ENCODE data around the gene SUMO1.
A peak's percentile ranks its signal among the peaks of the same experiment; 100 is the strongest.

SUMO1 gene

DNA sequence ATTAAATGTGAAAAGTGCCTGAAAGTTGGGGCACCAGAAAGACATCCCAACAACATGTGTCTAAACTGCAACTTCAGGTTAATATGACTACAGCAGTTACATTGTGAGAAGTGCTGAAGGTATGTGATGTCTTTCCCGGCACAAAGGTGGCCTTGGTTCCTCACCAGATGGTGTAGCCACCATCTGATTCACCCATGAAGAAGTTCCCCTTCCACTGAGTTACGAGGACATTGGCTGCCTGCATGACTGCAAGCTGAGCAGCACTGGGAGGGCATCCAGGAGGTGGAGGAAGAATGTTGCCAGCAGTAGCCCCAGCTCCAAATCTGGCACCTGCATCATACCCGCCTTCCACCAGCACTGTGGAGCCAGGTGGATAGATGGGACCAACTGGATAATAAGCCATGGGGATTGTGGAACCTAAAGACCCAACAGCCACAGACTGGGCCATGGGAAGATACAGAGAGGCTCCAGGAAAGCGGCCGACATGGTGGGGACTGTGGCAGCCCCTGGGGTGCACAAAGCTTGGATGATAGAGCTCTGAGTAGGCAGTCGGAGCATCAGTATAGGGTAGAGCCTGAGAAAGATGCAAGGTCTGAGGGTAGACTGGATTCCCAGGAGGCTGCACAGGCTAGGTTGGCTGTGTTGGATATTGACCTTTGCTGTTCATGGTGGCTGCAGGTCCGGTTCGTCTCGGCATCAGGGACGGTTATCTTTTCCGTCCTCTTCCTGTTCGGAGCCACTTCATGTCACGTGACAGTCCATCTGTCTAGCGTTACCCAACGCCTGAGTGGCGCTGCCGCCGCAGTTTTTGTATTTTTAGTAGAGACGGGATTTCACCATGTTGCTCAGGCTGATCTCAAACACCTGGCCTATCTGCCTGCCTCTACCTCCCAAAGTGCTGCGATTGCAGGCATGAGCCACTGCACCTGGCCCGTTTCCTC lies 36.9 kb downstream of the SUMO1 start:
- DNase-seq (ENCODE audit: low read depth): no peak

DNA sequence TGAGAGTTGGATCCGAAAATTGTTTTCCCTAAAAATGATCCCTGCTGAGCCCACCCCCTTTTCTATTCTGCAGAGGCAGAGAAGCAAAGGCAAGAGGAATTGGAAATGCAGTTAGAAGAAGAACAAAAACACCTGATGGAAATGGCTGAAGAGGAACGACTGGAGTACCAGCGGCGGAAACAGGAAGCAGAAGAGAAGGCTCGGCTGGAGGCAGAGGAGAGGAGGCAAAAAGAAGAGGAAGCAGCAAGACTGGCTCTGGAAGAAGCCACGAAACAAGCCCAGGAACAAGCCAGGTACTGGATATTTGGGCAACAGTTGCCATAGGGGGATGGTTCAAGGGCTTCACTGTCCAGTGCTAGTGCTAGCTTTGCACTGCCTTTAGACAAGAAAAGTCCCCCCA lies 41.7 kb downstream of the SUMO1 start:
- DNase-seq (ENCODE audit: low read depth): no peak

DNA sequence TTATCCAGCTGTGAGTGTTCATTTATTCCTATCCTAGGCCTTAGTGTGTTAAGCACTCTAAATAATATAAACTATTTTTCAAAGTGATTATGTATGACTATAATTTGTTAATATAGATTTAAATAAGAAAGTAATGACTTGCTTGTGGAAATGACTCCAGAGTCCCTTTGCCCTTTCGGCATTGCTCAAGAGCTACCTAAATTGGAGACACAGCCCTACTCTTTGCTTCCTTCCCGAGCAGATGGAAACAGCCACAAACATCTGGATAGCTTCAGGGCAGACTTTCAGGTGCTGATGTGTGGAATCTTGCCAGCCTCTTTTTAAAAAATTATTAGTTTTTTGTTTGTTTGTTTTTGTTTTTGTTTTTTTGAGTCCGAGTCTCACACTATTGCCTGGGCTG lies 44.0 kb downstream of the SUMO1 start:
- DNase-seq (ENCODE audit: low read depth): no peak

DNA sequence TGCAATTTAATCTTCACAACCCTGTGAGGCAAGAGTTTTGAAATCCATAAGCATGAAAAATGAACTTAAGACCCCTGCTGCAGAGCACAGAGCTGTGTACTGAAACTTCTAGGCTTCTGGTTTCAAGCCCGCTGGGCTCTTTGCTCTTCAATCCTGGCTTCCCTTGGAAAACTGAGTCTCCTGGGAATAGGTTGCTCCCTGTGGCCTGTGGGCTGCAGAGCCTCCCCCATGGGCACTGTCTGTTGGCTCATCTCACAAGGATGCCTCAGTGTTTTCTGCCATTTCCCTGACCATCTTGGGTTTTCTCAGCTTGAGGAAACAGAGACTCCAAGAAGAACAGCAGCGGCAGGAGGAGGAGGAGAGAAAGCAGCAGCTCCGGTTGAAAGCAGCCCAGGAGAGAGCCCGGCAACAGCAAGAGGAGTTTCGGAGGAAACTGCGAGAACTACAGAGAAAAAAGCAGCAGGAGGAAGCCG lies 44.5 kb downstream of the SUMO1 start:
- no peak for DNase-seq (ENCODE audit: low read depth)

DNA sequence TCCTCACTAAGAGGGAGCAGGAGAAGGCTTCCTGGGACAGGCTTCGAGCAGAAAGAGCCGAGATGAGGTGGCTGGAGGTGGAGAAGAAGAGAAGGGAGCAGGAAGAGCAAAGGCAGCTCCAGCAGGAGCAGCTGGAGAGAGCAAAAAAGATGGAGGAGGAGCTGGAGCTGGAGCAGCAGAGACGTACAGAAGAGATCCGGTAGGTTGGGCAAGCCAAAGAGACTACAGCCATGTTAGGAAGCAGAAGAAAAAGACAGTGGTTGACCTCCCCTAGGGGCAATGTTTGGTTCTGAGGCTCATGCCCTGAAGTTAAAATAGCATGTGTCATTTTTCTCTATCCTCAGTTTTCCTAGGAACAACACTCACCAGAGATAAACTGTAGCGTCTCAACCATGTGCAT lies 45.1 kb downstream of the SUMO1 start:
- no peak for DNase-seq (ENCODE audit: low read depth)

DNA sequence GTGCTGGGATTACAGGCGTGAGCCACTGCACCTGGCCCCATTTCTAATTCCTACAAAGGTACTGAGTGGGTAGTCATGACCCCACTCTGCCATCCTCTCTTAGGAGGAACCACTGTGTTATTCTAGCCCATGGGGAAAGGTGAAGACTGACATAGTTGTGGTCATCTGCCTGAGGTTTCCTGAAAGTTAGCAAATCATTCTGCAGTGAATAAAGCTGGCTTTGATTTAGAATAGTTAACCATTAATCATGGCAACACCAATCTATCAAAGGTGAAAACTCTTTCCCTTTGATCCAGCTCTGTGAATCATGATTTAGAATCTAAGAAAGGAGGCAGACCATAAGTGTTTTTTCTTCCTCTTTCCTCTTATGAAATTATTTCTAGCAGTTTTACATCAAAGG lies 50.8 kb downstream of the SUMO1 start:
- no peak for DNase-seq (ENCODE audit: low read depth)

DNA sequence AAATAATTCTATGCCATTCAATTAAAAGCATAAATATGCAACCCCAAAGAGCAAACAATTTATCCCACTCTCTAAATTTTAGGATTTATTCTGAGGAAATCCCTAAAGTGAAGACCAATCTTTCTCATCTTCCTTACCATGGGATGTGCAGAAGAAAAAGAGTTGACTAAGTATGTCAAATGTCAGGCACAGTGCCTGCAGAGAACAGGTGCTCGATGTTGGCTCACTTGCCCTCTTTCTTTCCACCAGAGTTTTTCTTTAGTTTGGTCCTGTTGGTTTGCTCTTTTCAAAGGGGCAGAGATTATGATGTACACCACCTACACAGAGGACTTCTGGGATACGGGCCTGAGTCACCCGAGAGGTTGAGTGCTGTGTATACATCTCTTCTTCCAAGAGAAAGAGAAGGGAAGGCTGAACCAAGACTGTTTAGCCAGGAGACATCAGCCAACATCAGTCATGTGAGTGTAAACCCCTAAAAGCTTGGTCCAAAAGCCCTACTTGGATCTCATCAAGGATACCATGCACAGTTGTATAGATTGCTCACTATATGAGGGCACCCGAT lies 51.7 kb downstream of the SUMO1 start:
- no peak for DNase-seq (ENCODE audit: low read depth)

DNA sequence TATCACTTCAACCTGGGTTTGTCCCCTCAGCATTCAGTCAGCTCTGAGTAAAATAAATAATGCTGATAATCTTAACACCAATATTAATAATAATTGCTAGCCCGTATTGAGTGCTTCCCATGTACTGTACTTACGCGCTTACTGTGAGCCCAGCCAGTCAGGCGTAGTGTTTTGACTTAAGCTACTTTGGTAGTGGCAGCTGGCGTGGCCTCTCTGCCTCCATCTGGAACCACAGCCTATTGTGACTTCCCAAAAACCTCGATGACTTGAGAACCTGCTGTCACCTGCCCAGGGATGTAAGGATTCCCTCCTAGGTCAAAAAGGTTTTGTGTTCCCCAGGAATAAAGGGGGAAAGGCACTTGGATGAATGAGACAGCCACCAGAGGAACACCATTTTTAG lies 53.2 kb downstream of the SUMO1 start:
- no peak for DNase-seq (ENCODE audit: low read depth)

DNA sequence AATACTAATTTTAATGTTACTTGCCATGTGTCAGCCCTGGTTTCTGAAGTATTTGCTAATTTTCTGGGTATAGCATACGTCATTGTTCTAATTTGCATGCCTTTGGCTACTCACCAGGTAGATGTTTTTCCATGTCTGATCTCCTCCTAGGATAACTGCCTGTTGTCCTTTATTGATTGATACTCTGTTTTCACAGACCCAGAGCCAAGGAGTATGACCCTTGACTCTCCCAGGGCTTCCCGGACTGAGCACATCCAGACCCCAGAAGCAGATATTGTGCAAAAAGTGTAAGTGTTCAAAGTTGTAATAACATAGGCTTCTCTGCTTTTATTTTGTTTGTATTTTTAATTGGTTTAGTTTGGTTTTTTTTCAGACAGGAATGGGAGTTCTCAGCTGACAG lies 53.8 kb downstream of the SUMO1 start:
- no peak for DNase-seq (ENCODE audit: low read depth)

DNA sequence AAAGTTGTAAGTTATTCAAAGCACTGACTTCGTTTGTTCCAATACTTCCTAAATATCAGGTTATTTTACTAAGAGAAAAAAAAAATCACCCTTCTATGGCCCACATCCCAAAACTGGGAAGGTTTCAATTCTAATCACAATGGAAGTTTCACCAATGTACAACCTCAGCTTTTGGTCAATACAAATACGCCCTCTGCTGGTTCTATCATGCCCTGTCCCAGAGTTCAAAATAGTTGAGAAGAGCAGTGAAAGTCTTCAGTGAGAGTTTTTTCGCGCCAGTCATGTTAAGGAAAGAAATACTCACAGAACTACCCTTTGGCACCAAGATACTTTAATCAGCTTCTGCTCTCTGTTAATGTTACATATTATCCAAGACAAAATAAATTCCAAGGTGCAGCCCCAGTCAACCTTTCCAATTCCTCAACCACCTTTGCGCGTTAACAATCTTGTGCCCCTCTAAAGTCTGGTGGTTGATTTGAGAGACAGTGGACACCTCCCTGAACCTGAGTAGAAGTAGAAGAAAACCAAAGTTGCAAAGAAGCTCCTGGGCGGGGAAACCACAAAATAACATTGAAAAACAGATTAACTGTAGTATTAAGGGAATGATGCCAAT lies 59.9 kb downstream of the SUMO1 start:
- peak; percentile 15 for DNase-seq (ENCODE audit: low read depth)

DNA sequence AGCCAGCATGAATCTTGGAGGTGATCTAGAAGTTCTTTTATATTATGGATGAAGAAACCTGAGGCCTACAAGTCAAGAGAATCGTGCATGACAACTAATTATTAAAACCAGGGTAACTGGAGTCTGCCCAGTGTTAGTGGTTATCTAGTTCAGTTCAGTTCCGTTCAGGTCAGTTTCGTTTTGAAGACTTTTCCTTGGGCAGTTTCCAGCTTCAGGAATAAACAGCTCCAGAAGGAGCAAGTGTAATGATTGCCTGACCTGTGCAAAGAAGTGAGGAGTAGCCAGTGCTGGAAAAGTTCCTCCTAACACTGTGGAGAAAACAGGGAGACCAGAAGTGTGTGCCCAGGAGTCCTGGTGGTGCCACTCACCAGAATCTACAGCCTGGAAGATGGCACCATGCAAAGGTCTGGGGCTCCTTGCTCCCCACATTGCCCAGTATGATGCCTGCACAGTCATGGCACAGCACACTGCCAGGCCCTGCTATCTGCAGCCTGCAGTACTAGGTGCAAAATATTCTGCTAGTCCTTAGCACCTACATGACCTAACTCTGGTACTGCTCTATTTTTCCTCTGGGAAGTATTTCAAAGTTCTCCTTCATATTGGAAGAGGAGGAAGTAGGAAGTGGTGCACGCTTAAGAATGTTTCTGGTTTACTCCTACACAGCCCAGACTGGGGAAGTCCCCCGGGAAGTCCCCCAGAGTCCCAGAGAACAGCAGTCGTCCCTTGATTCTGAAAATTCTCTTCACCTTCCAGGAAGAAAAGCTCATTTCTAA lies 65.8 kb downstream of the SUMO1 start:
- DNase-seq (ENCODE audit: low read depth): no peak

DNA sequence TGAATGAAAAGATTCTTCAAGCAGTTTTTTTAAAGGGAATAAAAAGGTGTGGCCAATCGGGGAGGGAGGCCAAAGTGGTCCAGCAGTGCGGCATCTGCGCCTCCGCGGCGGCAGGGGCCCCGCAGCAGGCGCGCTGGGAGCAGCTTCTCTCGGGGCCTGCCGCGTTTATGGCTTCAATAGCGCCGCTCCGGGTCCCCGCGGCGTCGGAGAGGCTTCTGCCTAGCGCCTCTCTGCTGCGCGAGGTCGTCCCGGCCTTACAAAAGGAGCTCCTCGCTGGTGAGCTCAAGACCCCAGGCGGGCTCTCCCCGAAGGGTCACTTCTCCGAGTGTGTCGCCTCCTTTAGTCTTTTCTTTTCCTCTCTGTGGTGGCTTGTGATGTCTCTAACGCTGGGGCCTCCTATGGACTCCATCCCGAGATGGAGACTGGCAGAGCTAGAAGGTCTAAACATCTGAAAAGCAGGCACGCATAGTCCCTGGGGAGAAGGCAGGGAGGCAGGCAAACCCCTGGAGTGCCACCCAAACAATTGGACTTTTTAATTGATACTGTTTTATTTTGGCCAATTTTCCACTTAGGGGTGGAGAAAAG lies 67.1 kb downstream of the SUMO1 start:
- no peak for DNase-seq (ENCODE audit: low read depth)

DNA sequence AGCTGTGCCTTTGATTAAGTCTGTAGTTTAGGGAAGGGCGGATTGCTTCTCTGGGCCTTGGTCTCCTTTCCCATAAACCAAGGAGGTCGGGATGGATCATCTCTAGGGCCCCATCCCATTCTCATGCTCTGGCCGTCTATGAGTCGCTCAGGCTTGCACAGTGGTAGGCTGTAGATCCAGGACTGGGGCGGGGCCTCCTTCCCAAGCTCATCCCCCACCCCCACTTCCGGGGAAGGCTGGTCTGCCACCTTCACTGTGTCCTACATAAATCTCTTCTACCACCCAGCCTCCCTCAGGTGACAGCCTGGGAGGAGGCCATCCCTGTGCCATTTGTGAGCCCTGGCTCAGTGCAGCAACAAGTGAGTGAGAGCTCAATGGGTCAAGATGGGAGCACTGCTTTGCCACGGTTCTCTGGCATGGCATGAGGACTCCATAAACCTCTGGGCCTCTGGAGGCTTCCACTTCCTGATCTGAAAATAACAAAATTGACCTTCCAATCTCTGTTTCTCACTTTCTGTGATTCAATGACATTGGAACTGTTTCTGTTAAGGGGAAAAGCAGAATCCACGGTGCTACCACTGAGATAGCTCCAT lies 68.5 kb downstream of the SUMO1 start:
- no peak for DNase-seq (ENCODE audit: low read depth)

DNA sequence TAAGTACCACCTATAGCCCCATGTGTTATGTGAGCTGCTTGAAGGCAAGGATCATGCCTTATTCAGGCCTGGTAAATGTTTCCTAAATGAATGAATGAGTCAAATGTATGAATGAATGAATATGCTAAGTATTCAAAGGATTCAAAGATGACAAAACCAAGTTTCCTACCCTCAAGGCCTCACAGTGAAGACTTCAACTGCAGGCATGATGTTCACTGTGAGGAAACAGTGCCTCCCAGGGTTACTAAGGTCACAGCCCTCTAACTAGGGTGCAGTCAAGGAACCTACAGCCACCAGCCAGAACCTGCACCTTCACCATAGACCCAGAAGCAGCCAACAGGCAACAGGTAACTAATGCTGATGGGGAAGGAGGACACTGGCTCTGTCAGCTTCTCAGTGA lies 69.3 kb downstream of the SUMO1 start:
- DNase-seq (ENCODE audit: low read depth): no peak

DNA sequence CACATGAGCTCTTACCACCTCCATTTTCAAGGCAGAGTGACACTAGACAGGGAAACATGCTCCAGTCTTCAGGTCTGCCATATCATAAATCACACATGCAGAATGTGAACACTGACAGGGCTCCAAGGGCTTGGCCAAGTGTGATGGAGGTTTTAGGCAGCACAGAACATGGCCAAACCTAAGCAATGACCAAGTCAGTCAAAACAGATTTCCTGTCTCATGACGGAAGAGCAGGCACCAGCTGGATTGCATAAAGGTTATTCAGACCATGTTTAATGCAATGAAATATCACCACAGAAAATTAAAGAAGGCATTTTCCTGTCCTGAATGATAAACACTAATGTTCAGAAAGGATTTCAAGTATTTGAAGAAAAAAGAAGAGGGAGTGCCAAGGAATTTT lies 72.5 kb downstream of the SUMO1 start:
- no peak for DNase-seq (ENCODE audit: low read depth)

DNA sequence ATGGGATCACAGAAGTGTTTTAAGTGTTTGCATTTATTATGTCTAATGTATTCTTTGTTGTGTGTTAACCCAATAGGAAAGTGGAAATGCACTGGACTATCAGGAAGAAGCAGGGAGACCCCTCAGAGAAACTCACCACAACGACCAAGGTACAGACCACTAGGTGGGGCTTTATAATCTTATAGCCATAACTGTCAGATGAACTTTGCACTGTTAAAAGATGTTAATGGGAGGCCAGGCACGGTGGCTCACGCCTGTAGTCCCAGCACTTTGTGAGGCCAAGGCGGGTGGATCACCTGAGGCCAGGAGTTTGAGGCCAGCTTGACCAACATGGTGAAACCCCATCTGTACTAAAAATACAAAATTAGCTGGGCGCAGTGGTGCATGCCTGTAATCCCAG lies 73.2 kb downstream of the SUMO1 start:
- no peak for DNase-seq (ENCODE audit: low read depth)

DNA sequence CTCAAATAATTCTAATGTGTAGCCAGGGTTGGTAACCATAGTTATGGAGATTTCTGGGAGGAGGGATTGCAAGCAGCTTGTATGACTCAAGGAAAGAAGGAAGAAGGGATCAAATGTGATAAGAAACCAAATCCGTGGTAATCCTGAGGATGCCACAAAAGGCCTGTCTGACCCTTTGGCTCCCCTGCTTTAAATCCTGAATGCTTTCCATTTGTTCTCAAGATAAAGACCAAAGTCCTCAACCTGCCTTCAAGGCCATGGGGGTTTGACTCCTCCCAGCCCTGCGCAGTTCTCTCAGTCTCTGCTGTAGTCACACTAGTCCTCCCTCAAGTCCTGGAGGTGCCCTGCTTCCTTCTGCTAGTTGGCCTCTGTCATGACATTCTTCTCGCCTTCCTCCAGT lies 74.0 kb downstream of the SUMO1 start:
- DNase-seq (ENCODE audit: low read depth): no peak

DNA sequence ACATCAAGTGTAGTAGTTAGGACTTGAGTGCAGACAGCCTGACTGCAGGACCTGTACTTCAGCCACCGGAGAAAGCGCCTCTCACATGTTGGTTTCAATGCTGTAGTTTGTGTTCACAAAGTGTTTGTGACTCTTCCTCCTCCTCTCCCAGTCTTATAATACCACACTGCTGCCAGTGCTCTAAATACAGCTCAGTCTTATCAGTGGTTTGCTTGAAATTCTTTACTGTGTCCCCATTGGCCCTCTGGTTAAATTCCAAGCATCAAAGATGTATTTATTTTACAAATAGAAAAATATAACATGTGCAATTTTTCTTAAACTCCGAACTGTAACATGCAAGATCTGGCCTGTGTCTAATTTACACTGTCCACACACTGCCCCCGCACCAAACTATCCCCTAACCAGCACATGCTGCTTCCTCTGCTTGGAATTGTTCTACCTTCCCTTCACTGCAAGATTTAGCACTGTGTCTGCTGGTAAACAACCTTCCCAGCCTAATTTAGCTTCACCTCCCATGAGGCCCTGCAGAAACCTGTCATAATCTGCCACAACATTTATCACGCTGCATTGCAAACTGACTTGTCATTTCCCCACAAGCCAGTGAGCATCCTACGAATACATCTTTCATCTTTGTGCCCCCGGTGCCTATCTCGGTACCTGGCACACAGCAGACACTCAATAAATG lies 77.1 kb downstream of the SUMO1 start:
- DNase-seq (ENCODE audit: low read depth): no peak

DNA sequence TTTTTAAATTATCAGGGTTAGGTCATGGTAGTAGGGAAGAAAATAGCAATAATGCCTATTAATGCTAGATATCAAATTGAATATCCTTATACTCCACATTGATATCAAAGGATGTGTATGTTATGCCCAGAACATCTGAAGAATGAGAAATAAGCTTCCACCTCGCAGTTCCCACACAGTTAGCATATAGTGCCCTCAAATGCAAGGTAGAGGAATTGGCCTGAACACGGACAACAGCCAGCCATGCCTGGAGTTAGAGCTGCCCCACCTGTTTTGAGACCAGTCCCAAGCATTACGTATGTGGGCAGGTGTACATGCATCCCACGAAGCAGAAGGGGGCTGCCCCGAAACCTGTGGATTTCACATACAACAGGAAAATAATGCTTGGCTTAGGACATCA lies 79.6 kb downstream of the SUMO1 start:
- DNase-seq (ENCODE audit: low read depth): no peak

DNA sequence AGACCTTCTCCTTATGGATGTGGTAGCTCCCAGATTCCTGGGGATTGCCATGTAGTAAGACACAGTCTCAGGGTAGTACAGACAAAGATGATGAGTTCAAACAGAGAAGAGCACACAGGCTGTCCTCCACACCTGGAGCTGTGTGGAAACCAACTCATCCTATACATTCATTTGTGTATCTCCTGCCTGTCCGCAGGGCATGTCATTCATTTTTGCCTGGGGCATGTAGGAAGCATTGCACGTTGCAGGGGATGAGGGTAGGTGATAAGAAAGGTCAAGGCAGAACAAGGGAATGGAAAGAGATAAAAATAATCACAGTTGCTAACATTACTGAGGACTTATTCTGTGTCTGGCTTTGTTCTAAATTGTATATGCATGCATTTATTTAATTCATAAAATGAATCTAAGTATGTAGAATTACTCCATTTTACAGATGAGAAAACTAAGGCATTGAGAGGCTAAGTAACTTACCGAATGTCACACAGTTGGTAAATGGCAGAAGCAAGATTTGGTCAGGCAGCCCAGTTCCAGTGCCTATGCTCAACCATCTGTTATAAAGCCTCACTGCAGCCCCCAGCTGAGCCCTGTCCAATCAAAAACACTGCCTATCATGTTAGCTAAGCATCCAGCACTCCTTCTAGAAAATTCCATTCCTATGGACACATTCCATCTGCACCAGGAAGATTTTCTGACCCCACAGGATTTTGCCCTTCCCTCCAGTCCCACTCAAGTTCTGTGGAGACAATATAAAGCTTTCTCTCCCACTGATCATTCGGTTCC lies 81.0 kb downstream of the SUMO1 start:
- no peak for DNase-seq (ENCODE audit: low read depth)

Data from HS-27A (cell line).